Ishikawa (cell line): ENCODE results near the gene ZNF221.

ENCODE experiments used
- EP300 ChIP-seq: IDR thresholded peaks from 2 replicates; pipeline ENCODE4 v1.6.1; 2012; ENCODE audit warnings: borderline replicate concordance
- NFIC ChIP-seq: IDR thresholded peaks from 2 replicates; pipeline ENCODE4 v1.6.1; 2012
- TEAD4 ChIP-seq: IDR thresholded peaks from 2 replicates; pipeline ENCODE4 v1.6.1; 2012
- YY1 ChIP-seq: IDR thresholded peaks from 2 replicates; pipeline ENCODE4 v1.6.1; 2012; ENCODE audit warnings: low read depth

GRCh38 chr19:43934985-43935708, 15.9 kb upstream of the ZNF221 start, which contains the start of gene ZNF45:
- TF ChIP-seq NFIC (no peak), YY1 (no peak), EP300 (no peak), TEAD4 (no peak)
